ENCODE measurements around the gene CBX4. TPM values are rescaled to one million over a fixed set of nuclear protein-coding genes. Genes with fewer than 3 reads are reported as not detected.

Gene CBX4
- total and polyA plus RNA-seq, 7 donors: 1.9 to 7.8 (median 3.3) TPM

Other genes with a start within 250 kb of the CBX4 start
- gene RBFOX3, start 228.4 kb downstream of the CBX4 start, total RNA-seq: not detected
- under 1 TPM in 1 of 3 donors, not detected in 2; 0.05 TPM for gene RBFOX3, start 228.4 kb downstream of the CBX4 start, polyA plus RNA-seq
- gene ENPP7, start 108.5 kb downstream of the CBX4 start, total RNA-seq: not detected
- under 1 TPM in 2 of 3 donors, not detected in 1; 0.04 to 0.10 TPM for gene ENPP7, start 108.5 kb downstream of the CBX4 start, polyA plus RNA-seq
- gene CBX2, start 61.3 kb downstream of the CBX4 start, total RNA-seq: 1 to 10 TPM in 2 of 4 donors, under 1 TPM in 2; 0.40 to 2.3 (median 0.79) TPM
- 1 to 10 TPM in 1 of 3 donors, under 1 TPM in 2; 0.44 to 1.0 (median 0.51) TPM for gene CBX2, start 61.3 kb downstream of the CBX4 start, polyA plus RNA-seq
- gene CBX8, start 42.4 kb downstream of the CBX4 start, total RNA-seq: 1 to 10 TPM in 3 of 4 donors, under 1 TPM in 1; 0.40 to 3.3 (median 1.2) TPM
- gene CBX8, start 42.4 kb downstream of the CBX4 start, polyA plus RNA-seq: 1 to 10 TPM; 1.3 to 3.5 (median 1.3) TPM
- gene TBC1D16, start 196.4 kb upstream of the CBX4 start, total RNA-seq: 10 to 100 TPM in 2 of 4 donors, 1 to 10 TPM in 2; 6.5 to 11.4 (median 8.7) TPM
- gene TBC1D16, start 196.4 kb upstream of the CBX4 start, polyA plus RNA-seq: 1 to 10 TPM; 1.7 to 6.4 (median 3.2) TPM
- gene CCDC40, start 197.2 kb upstream of the CBX4 start, total RNA-seq: 1 to 10 TPM in 3 of 4 donors, under 1 TPM in 1; 0.71 to 1.9 (median 1.7) TPM
- gene CCDC40, start 197.2 kb upstream of the CBX4 start, polyA plus RNA-seq: 1 to 10 TPM in 2 of 3 donors, under 1 TPM in 1; 0.51 to 1.4 (median 1.2) TPM

Measured in psoas muscle (tissue), 7 donors.